Esophagus muscularis mucosa (tissue), 3 donors: Measurements from ENCODE around the gene ATP2A1.

ENCODE experiments used
- POLR2A ChIP-seq: fragments of 450-650 bp; IDR thresholded peaks from one replicate; pipeline ENCODE4 v1.6.1; 2017; ENCODE audit warnings: antibody characterized with exemption, moderate library complexity, mild to moderate bottlenecking, low read depth
- POLR2AphosphoS5 ChIP-seq, 2 donors: sonication (generic); formaldehyde crosslinking; IDR thresholded peaks; one replicate each; pipeline ENCODE4 v1.6.1; 2017; ENCODE audit warnings: antibody characterized with exemption in 2 of 2
- TF ChIP-seq, protein P1 (sequence below), 3 experiments: fragments of 200-600 bp in 2 of 3; fragments of 450-650 bp in 1 of 3; sonication (generic) in 2 of 3; IDR thresholded peaks; one replicate each; pipeline ENCODE4 v1.5.1; 2017 to 2019; ENCODE audit warnings: antibody characterized with exemption in 3 of 3, mild to moderate bottlenecking in 2 of 3, moderate library complexity in 1 of 3

DNA sequence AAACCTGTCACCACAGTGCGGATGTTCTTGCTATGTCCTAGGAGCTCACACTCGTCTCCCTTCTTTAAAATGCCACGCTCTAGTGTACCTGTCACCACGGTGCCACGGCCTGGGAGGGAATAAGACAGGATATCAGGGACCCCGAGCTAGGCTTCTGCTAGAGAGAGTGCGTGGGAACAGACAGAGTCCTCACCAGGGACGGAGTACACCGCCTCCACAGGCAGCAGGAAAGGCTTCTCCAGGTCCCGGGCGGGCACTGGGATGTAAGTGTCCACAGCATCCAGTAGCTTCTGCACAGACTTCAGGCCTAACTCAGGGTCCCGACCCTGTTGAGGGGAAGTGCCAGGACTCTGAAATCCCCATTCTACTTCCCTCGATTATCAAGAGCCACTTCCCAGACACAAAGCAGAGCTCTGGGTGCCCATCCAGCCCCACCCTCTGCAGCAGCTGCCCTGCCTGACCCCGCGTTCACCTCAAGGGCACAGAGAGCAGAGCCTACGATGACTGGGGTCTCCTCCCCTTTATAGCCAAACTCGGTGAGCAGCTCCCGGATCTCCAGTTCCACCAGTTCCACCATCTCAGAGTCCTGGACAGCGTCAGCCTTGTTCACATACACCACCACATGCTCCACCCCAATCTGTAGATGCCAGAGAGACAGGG lies 33.9 kb upstream of the ATP2A1 start:
- TF ChIP-seq POLR2AphosphoS5 (IDR thresholded peaks at IDR 0.05) (no peak), POLR2A (no peak)
- TF ChIP-seq, protein P1, sequence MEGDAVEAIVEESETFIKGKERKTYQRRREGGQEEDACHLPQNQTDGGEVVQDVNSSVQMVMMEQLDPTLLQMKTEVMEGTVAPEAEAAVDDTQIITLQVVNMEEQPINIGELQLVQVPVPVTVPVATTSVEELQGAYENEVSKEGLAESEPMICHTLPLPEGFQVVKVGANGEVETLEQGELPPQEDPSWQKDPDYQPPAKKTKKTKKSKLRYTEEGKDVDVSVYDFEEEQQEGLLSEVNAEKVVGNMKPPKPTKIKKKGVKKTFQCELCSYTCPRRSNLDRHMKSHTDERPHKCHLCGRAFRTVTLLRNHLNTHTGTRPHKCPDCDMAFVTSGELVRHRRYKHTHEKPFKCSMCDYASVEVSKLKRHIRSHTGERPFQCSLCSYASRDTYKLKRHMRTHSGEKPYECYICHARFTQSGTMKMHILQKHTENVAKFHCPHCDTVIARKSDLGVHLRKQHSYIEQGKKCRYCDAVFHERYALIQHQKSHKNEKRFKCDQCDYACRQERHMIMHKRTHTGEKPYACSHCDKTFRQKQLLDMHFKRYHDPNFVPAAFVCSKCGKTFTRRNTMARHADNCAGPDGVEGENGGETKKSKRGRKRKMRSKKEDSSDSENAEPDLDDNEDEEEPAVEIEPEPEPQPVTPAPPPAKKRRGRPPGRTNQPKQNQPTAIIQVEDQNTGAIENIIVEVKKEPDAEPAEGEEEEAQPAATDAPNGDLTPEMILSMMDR (IDR thresholded peaks at IDR 0.05) = no peak
